Measurements from ENCODE around the gene LTBP3.

DNA sequence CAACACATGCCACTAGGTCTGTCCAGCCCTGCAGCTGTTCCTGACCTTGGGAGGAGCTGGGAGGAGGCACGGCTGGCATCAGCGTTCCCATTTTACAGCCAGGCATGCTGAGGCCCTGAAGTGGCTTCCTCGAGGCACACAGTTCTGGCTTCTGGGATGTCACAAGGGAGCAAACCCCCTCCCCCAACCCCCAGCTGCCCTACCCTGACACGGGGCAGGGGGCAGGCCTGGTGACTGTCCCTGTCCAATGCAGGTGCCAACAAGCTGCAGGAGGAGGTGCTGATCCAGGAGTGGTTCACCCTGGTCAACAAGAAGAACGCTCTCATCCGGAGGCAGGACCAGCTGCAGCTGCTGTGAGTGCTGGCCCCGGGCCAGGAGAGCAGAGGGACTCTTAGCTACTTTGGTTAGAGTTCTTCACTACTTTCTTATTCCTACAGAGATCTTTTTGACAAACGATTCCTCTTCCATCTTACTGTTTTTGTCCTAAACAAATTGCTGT lies 32.1 kb upstream of the LTBP3 start:
- TF ChIP-seq CTCF (conservative IDR thresholded peaks at IDR 0.05) (no peak), ZFX (IDR thresholded peaks at IDR 0.05) (no peak)

All from C4-2B (cell line).